K562 (cell line): ENCODE results near the gene EFCAB12. TPM values are rescaled to one million over a fixed set of nuclear protein-coding genes. Genes with fewer than 3 reads are reported as not detected.
A peak's percentile ranks its signal among the peaks of the same experiment; 100 is the strongest.

Experiments
- ATAC-seq: fragments of 200-7000 bp; cut with Tn5 transposase; 3 replicates; pipeline ENCODE4 v1.9.1; 2020; ENCODE audit warnings: moderate library complexity
- Bru-seq: library from RNA; stranded (reverse); fragments of 400-500 nt; gene quantifications from one replicate; lab custom pipeline; 2021; lab: Mats Ljungman, UMichigan
- BruChase-seq, 2 experiments: library from RNA; stranded (reverse); fragments of 400-500 nt; gene quantifications; one replicate each; lab custom pipeline; 2021; lab: Mats Ljungman, UMichigan
- BruUV-seq: library from RNA; stranded (reverse); fragments of 400-500 nt; replicated peaks from 2 replicates; lab custom pipeline; 2021; lab: Mats Ljungman, UMichigan
- CTCF ChIA-PET: fragments of 300-600 bp; formaldehyde crosslinking; extraction: SDS; loops from one replicate; lab custom pipeline; 2021; ENCODE audit warnings: low intra/inter-chr PET ratio; lab: Yijun Ruan, JAX
- POLR2A ChIA-PET: fragments of 300-600, 350-650 bp; sonication (Branson Sonifier 250); formaldehyde crosslinking; extraction: SDS; loops from one replicate; lab custom pipeline; 2021; ENCODE audit warnings: antibody characterized with exemption, inconsistent platforms; lab: Yijun Ruan, JAX
- DNase-seq, 4 experiments: peaks; one replicate each; pipeline versions ENCODE4 v3.0.0 to v3.0.0-alpha.2; 2011 to 2018; ENCODE audit warnings: low spot score in 3 of 4, mixed read lengths in 3 of 4; ENCODE audit errors: extremely low read depth in 1 of 4
- FAIRE-seq: peaks from 2 replicates; lab custom pipeline; 2011; peaks lifted over from hg19 to GRCh38; lab: Jason Lieb, UNC
- H2AFZ ChIP-seq: 2 replicates; pipeline ENCODE4 v1.6.0; 2011; ENCODE audit warnings: low read depth, low read length, control low read depth, inconsistent platforms
- H3K27ac ChIP-seq: fragments of 200-600 bp; 3 replicates; pipeline ENCODE4 v1.8.0; 2011; ENCODE audit warnings: low read depth, mild to moderate bottlenecking, control low read depth, inconsistent platforms, low read length, moderate library complexity, mixed read lengths; ENCODE audit errors: extremely low read depth
- H3K27me3 ChIP-seq, 2 experiments: fragments of 300-600 bp in 1 of 2; 2 replicates in 1 of 2; 3 replicates in 1 of 2; pipeline versions ENCODE4 v1.6.0 to v1.8.0; 2011; ENCODE audit warnings: inconsistent platforms in 2 of 2, low read length in 2 of 2, mild to moderate bottlenecking in 1 of 2, mixed read lengths in 1 of 2, moderate library complexity in 1 of 2; ENCODE audit not compliant: control insufficient read depth in 2 of 2, insufficient read depth in 2 of 2
- H3K36me3 ChIP-seq: fragments of 300-600 bp; 3 replicates; pipeline ENCODE4 v1.8.0; 2011; ENCODE audit warnings: mild to moderate bottlenecking, low read length, inconsistent platforms; ENCODE audit not compliant: control insufficient read depth, insufficient read depth
- H3K4me1 ChIP-seq, 2 experiments: fragments of 200-600 bp in 1 of 2; replicated peaks in 1 of 2; 2 replicates in 1 of 2; 3 replicates in 1 of 2; pipeline versions ENCODE4 v1.5.1 to v1.8.0; 2011; ENCODE audit warnings: inconsistent platforms in 2 of 2, low read length in 2 of 2, mild to moderate bottlenecking in 1 of 2, mixed read lengths in 1 of 2, moderate library complexity in 1 of 2; ENCODE audit not compliant: control insufficient read depth in 2 of 2, insufficient read depth in 2 of 2
- H3K4me2 ChIP-seq: 2 replicates; pipeline ENCODE4 v1.6.1; 2011; ENCODE audit warnings: low read length, control low read depth, inconsistent platforms, mixed read lengths; ENCODE audit not compliant: insufficient read depth
- H3K4me3 ChIP-seq: fragments of 200-600 bp; sonication (generic), shearing (Covaris generic); 2 replicates; pipeline ENCODE4 v1.5.1; 2016; ENCODE audit warnings: control low read depth, inconsistent platforms
- H3K79me2 ChIP-seq: fragments of 200-600 bp; 3 replicates; pipeline ENCODE4 v1.8.0; 2011; ENCODE audit warnings: low read length, inconsistent platforms; ENCODE audit not compliant: control insufficient read depth, insufficient read depth
- H3K9ac ChIP-seq, 2 experiments: 2 replicates each; pipeline versions ENCODE4 v1.6.0 to v1.6.1; 2011; ENCODE audit warnings: low read depth in 2 of 2, low read length in 2 of 2, control low read depth in 1 of 2, inconsistent platforms in 1 of 2, mild to moderate bottlenecking in 1 of 2, mixed read lengths in 1 of 2; ENCODE audit not compliant: insufficient read depth in 1 of 2
- H3K9me1 ChIP-seq: one replicate; pipeline ENCODE4 v1.6.0; 2011; ENCODE audit warnings: inconsistent platforms, mild to moderate bottlenecking, low read length, moderate library complexity; ENCODE audit not compliant: control insufficient read depth, insufficient read depth
- H3K9me3 ChIP-seq: replicated peaks from 2 replicates; pipeline ENCODE4 v1.5.1; 2011; ENCODE audit warnings: low read depth, low read length, inconsistent platforms; ENCODE audit not compliant: control insufficient read depth, insufficient read depth
- H4K20me1 ChIP-seq: replicated peaks from 2 replicates; pipeline ENCODE4 v1.6.1; 2011; ENCODE audit warnings: low read length, inconsistent platforms, mixed read lengths; ENCODE audit not compliant: control insufficient read depth, insufficient read depth
- E2F6 ChIP-seq, 2 experiments: IDR thresholded peaks; 2 replicates each; pipeline ENCODE4 v1.6.1; 2011; ENCODE audit warnings: borderline replicate concordance in 1 of 2, control low read depth in 1 of 2, low read depth in 1 of 2, low read length in 1 of 2, mild to moderate bottlenecking in 1 of 2, mixed read lengths in 1 of 2, moderate library complexity in 1 of 2; ENCODE audit not compliant: insufficient read depth in 1 of 2, insufficient read length in 1 of 2, poor library complexity in 1 of 2, severe bottlenecking in 1 of 2; ENCODE audit errors: extremely low read depth in 1 of 2
- ELF1 ChIP-seq: fragments of 200-800 bp; sonication (Bioruptor generic); IDR thresholded peaks from 2 replicates; pipeline ENCODE4 v1.6.1; 2016; ENCODE audit warnings: missing genetic modification characterization, missing compliant biosample characterization
- FOS ChIP-seq: IDR thresholded peaks from 3 replicates; pipeline ENCODE4 v1.6.1; 2011; ENCODE audit not compliant: insufficient read length; ENCODE audit errors: extremely low read depth
- MNT ChIP-seq, 2 experiments: fragments of 450-650 bp; conservative IDR thresholded peaks; 2 replicates each; pipeline ENCODE4 v1.6.1; 2017; ENCODE audit warnings: mild to moderate bottlenecking in 2 of 2, moderate library complexity in 2 of 2
- MYC ChIP-seq, 2 experiments: fragments of 250-450 bp in 1 of 2; sonication (Bioruptor Pico) in 1 of 2; IDR thresholded peaks; 2 replicates each; pipeline versions ENCODE4 v1.5.1 to v1.6.1; 2012 to 2021; ENCODE audit warnings: low read depth in 2 of 2, borderline replicate concordance in 1 of 2, improper control_type of control experiment in 1 of 2, low read length in 1 of 2, mild to moderate bottlenecking in 1 of 2, moderate library complexity in 1 of 2
- RBFOX2 ChIP-seq: fragments of 200-400 bp; formaldehyde crosslinking; IDR thresholded peaks from 2 replicates; pipeline ENCODE4 v1.6.1; 2017; ENCODE audit warnings: low read depth, mild to moderate bottlenecking, low read length, moderate library complexity
- RBM25 ChIP-seq: fragments of 200-400 bp; formaldehyde crosslinking; IDR thresholded peaks from 2 replicates; pipeline ENCODE4 v1.6.1; 2018; ENCODE audit warnings: low read length, low read depth, moderate library complexity; ENCODE audit not compliant: severe bottlenecking
- SIN3A ChIP-seq, 2 experiments: fragments of 150-350 bp in 1 of 2; IDR thresholded peaks; 2 replicates each; pipeline ENCODE4 v1.6.1; 2011 to 2016; ENCODE audit warnings: borderline replicate concordance in 2 of 2, low read depth in 2 of 2, low read length in 2 of 2, mild to moderate bottlenecking in 2 of 2, moderate library complexity in 2 of 2; ENCODE audit not compliant: control insufficient read depth in 1 of 2
- TCF15 ChIP-seq: fragments of 250-450 bp; sonication (Bioruptor Pico); IDR thresholded peaks from 2 replicates; pipeline ENCODE4 v1.8.0; 2022; ENCODE audit warnings: moderate library complexity, mild to moderate bottlenecking, inconsistent platforms
- TOE1 ChIP-seq, 2 experiments: fragments of 450-650 bp in 1 of 2; sonication (generic) in 1 of 2; formaldehyde crosslinking in 1 of 2; IDR thresholded peaks; 2 replicates each; pipeline versions ENCODE4 v1.7.1 to v1.8.0; 2016 to 2022; ENCODE audit warnings: borderline replicate concordance in 2 of 2, mild to moderate bottlenecking in 2 of 2, antibody characterized with exemption in 1 of 2, inconsistent platforms in 1 of 2, low read depth in 1 of 2, missing genetic modification reagents in 1 of 2, moderate library complexity in 1 of 2
- WGBS: fragments of 100-300 bp; shearing (Covaris generic); methylation state at CpG from one replicate; pipeline ENCODE4 v1.1.6; 2016; ENCODE audit warnings: low coverage, mixed read lengths; ENCODE audit not compliant: insufficient coverage; ENCODE audit errors: missing lambda C conversion rate; 5-methylcytosine and 5-hydroxymethylcytosine counted together
- in situ Hi-C: fragments of 300-500 bp; cut with MboI; formaldehyde crosslinking; loops from 4 replicates; pipeline ENCODE4 v1.15.0; 2018; ENCODE audit warnings: inconsistent platforms, mixed read lengths
- intact Hi-C: fragments of 100-400 bp; cut with micrococcal nuclease; formaldehyde crosslinking; loops from 2 replicates; pipeline ENCODE4 v1.14.2; 2022
- long read RNA-seq, 3 experiments: library from polyadenylated mRNA in 2 of 3; library from RNA in 1 of 3; unstranded in 2 of 3; stranded (forward) in 1 of 3; transcript quantifications; one replicate each; pipeline ENCODE4 v2.0.0, GENCODE V29; 2019 to 2022
- polyA minus RNA-seq, 3 experiments: library from RNA; depleted of rRNA, polyadenylated mRNA; stranded (reverse); fragments of >200 nt; gene quantifications; 2 replicates each; pipeline ENCODE4 v1.2.3, GENCODE V29; 2011
- polyA plus RNA-seq, 8 experiments: library from polyadenylated mRNA; depleted of rRNA in 4 of 8; stranded (reverse) in 5 of 8; unstranded in 3 of 8; fragments of >200 nt; fragmentation: Nextera tagmentation in 2 of 8; fragmentation: Illumina TruSeq in 1 of 8; extraction: Ambion mirVana in 2 of 8; extraction: Trizol in 1 of 8; gene quantifications; 2 replicates each; pipeline versions ENCODE4 v1.2.1 to v1.2.3, GENCODE V29; 2011 to 2014; ENCODE audit warnings: inconsistent platforms in 1 of 8, missing spikeins in 1 of 8
- total RNA-seq, 7 experiments: library from RNA; depleted of rRNA in 6 of 7; stranded (reverse); fragments of >200 nt in 6 of 7; fragmentation: Illumina TruSeq in 2 of 7; extraction: Trizol in 2 of 7; gene quantifications; 2 replicates each; pipeline versions ENCODE4 v1.2.1 to v1.2.3, GENCODE V29; 2011 to 2021; ENCODE audit warnings: low replicate concordance in 1 of 7

EFCAB12 gene
- 2.6 and 4.9 TPM in 2 replicates for total RNA-seq (2011; cell fraction: chromatin; rRNA removed; ENCODE audit: low replicate concordance)
- total RNA-seq (2011; cell fraction: nucleolus; rRNA removed) = 1.3 and 1.5 TPM in 2 replicates
- 2.2 and 4.1 TPM in 2 replicates for total RNA-seq (2011; cell fraction: nucleoplasm; rRNA removed)
- total RNA-seq (2014; rRNA removed) = 0.45 and 0.54 TPM in 2 replicates
- 0.29 and 0.44 TPM in 2 replicates for total RNA-seq (2014; rRNA removed; fragmentation: Illumina TruSeq; extraction: Trizol)
- total RNA-seq (2015; rRNA removed; fragmentation: Illumina TruSeq; extraction: Trizol) = 0.72 and 0.76 TPM in 2 replicates
- 0.95 and 1.1 TPM in 2 replicates for total RNA-seq (2021)
- 0.56 and 0.57 TPM in 2 replicates for polyA plus RNA-seq (2011; rRNA removed)
- 0.31 and 0.46 TPM in 2 replicates for polyA plus RNA-seq (2011; cell fraction: cytosol; rRNA removed)
- polyA plus RNA-seq (2011; cell fraction: nucleus; rRNA removed) = 2.7 and 8.5 TPM in 2 replicates
- 1.3 and 1.5 TPM in 2 replicates for polyA plus RNA-seq (2012)
- 0.76 and 0.95 TPM in 2 replicates for polyA plus RNA-seq (2014; fragmentation: Illumina TruSeq; extraction: Trizol)
- under 1 TPM in 1 of 2 experiments, not detected in 1; 0.08 TPM for polyA plus RNA-seq (2014; fragmentation: Nextera tagmentation; extraction: Ambion mirVana)
- 0.56 and 0.69 TPM in 2 replicates for polyA plus RNA-seq (2014; rRNA removed)
- polyA minus RNA-seq (2011; rRNA and poly(A)+ RNA removed) = 0.46 and 0.93 TPM in 2 replicates
- polyA minus RNA-seq (2011; cell fraction: cytosol; rRNA and poly(A)+ RNA removed) = not detected in 2 replicates
- polyA minus RNA-seq (2011; cell fraction: nucleus; rRNA and poly(A)+ RNA removed) = 1.4 and 1.5 TPM in 2 replicates
- percentile 35 among the genes with signal in this experiment for Bru-seq, nascent RNA
- percentile 49 among the genes with signal in this experiment for BruChase-seq, experiment 1, labeled RNA remaining after a 2-hour chase
- percentile 51 among the genes with signal in this experiment for BruChase-seq, experiment 2, labeled RNA remaining after a 6-hour chase
- long read RNA-seq, experiment 1, partial matches to known transcripts = 0 of 1 reads
- long read RNA-seq, experiment 1, other reads (novel, unspliced or antisense) = 1 of 1 reads
- long read RNA-seq, experiment 2 = 0 reads
- long read RNA-seq, experiment 3 = 0 reads

- no peaks in the 10 kb centered on the region for H3K9me3 ChIP-seq
- H3K36me3 ChIP-seq = peaks cover 43% of the 10 kb centered on the region
- POLR2A ChIA-PET = interaction anchor here (0.6 to 6.2 kb wide), 14 partner anchors 9 to 177 kb away, joined by 3 to 67 read pairs (median 5); partner anchors contain the start of genes IFT122 and MBD4
- no peaks in the 10 kb centered on the region for H4K20me1 ChIP-seq
- peak within 1 kb of the TSS; percentile 41 for H3K4me3 ChIP-seq
- H3K9me1 ChIP-seq = no peaks in the 10 kb centered on the region
- ATAC-seq = peak; percentile 97
- no peaks in the 10 kb centered on the region for H3K27me3 ChIP-seq
- peak; percentile 91 to 95 (median 92) for DNase-seq
- in situ Hi-C loops (no loop called here), intact Hi-C loops (no loop called here)
- CTCF ChIA-PET = no interaction called here
- peak within 1 kb of the TSS; percentile 84 for H2AFZ ChIP-seq
- peaks cover 27 to 35% of the 10 kb centered on the region in 2 experiments; a peak in 4 of 5 replicates for H3K4me1 ChIP-seq
- peak within 1 kb of the TSS; percentile 51 to 90 for H3K9ac ChIP-seq
- peak within 1 kb of the TSS; percentile 64 for H3K27ac ChIP-seq
- H3K4me2 ChIP-seq = peak within 1 kb of the TSS; percentile 92
- FAIRE-seq = peak; percentile 95
- no TSS peak for BruUV-seq
- no peaks in the 10 kb centered on the region for H3K79me2 ChIP-seq
- 5% methylated on average over 20 of the region's 42 CpGs for WGBS
- TF ChIP-seq FOS (peak; percentile 73), E2F6 (IDR thresholded peaks at IDR 0.05; ENCODE audit: borderline replicate concordance in 1 of 2, extremely low read depth in 1 of 2, insufficient read depth in 1 of 2, insufficient read length in 1 of 2, low read depth in 1 of 2, low read length in 1 of 2, poor library complexity in 1 of 2, severe bottlenecking in 1 of 2) (peak in 1 of 2 experiments; percentile 56), MYC (IDR thresholded peaks at IDR 0.05; ENCODE audit: low read depth, low read length) (peak; percentile 18; the same call in 1 of the 2 replicates), MYC (CRISPR knock-in tag; IDR thresholded peaks at IDR 0.05; ENCODE audit: borderline replicate concordance, low read depth) (no peak), RBM25 (peak; percentile 79), TCF15 (CRISPR knock-in tag) (no peak), SIN3A (IDR thresholded peaks at IDR 0.05; ENCODE audit: borderline replicate concordance in 2 of 2, control insufficient read depth in 1 of 2, low read depth in 2 of 2, low read length in 2 of 2) (peak; percentile 60 to 61; a peak in 2 of 4 replicates), ELF1 (tag) (no peak), RBFOX2 (peak; percentile 44; the same call in 1 of the 2 replicates), MNT (conservative IDR thresholded peaks at IDR 0.05) (peak in 1 of 2 experiments; percentile 75; a peak in 2 of 4 replicates), TOE1 (IDR thresholded peaks at IDR 0.05; ENCODE audit: borderline replicate concordance) (peak; percentile 89), TOE1 (CRISPR knock-in tag; IDR thresholded peaks at IDR 0.05; ENCODE audit: borderline replicate concordance, low read depth) (no peak)
Measured at GRCh38 chr3:129428376-129429079, at the start of gene EFCAB12. EFCAB12 (minus strand) TSS chr3:129428636; CDS start chr3:129428488, 148 bp downstream.
